Measurements from ENCODE around the gene SCYGR4. TPM values are rescaled to one million over a fixed set of nuclear protein-coding genes. Genes with fewer than 3 reads are reported as not detected.

The SCYGR4 gene
- total and polyA plus RNA-seq, 9 of the 15 experiments (the other 6 are each of a cell fraction or from before 2014, with no cell fraction given): 0.09 TPM; not detected in 8

- TF ChIP-seq ZFP30 (CRISPR knock-in tag; IDR thresholded peaks at IDR 0.05; ENCODE audit: borderline replicate concordance) (no peak), CREB1 (IDR thresholded peaks at IDR 0.05) (no peak), CREB1 (CRISPR knock-in tag; IDR thresholded peaks at IDR 0.05) (no peak)
Measured at GRCh38 chr2:227634201-227634600, 16.9 kb downstream of the SCYGR4 start (continued).

- DNase-seq (ENCODE audit: extremely low read depth in 1 of 4, low spot score in 3 of 4) (no peak), ATAC-seq (no peak), FAIRE-seq (no peak)
- Histone ChIP-seq H2AFZ (ENCODE audit: low read depth, low read length) (no peak overlapping the region), H3K4me2 (ENCODE audit: insufficient read depth, low read length) (no peak overlapping the region), H3K27ac (ENCODE audit: extremely low read depth, low read depth, low read length) (no peak overlapping the region), H3K36me3 (ENCODE audit: control insufficient read depth, insufficient read depth, low read length) (no peaks in the 10 kb centered on the region), H3K4me3 (no peak overlapping the region), H3K27me3 (ENCODE audit: control insufficient read depth in 2 of 2, insufficient read depth in 2 of 2, low read length in 2 of 2) (no peaks in the 10 kb centered on the region; a peak in 1 of 5 replicates), H3K4me1 (replicated peaks in 1 of 2; ENCODE audit: control insufficient read depth in 2 of 2, insufficient read depth in 2 of 2, low read length in 2 of 2) (no peaks in the 10 kb centered on the region), H3K79me2 (ENCODE audit: control insufficient read depth, insufficient read depth, low read length) (no peaks in the 10 kb centered on the region), H3K9me3 (replicated peaks; ENCODE audit: control insufficient read depth, insufficient read depth, low read depth, low read length) (no peaks in the 10 kb centered on the region), H3K9ac (ENCODE audit: insufficient read depth in 1 of 2, low read depth in 2 of 2, low read length in 2 of 2) (no peak overlapping the region), H4K20me1 (replicated peaks; ENCODE audit: control insufficient read depth, insufficient read depth, low read length) (no peaks in the 10 kb centered on the region), H3K9me1 (ENCODE audit: control insufficient read depth, insufficient read depth, low read length) (no peaks in the 10 kb centered on the region)
- ChIA-PET POLR2A (no interaction called here), CTCF (ENCODE audit: low intra/inter-chr PET ratio) (no interaction called here)
- in situ Hi-C loops (cut with MboI): no loop called here
- TF ChIP-seq MTA1 (IDR thresholded peaks at IDR 0.05; ENCODE audit: borderline replicate concordance) (no peak), BRD4 (IDR thresholded peaks at IDR 0.05) (no peak), ZHX1 (conservative IDR thresholded peaks at IDR 0.05; ENCODE audit: low read length) (no peak), KDM5B (IDR thresholded peaks at IDR 0.05; ENCODE audit: insufficient replicate concordance, low read depth, low read length) (no peak), ETV5 (CRISPR knock-in tag; IDR thresholded peaks at IDR 0.05; ENCODE audit: low read depth) (no peak), ZNF695 (CRISPR knock-in tag; IDR thresholded peaks at IDR 0.05) (no peak), CREM (IDR thresholded peaks at IDR 0.05; ENCODE audit: low read depth) (no peak), KLF13 (tag; IDR thresholded peaks at IDR 0.05; ENCODE audit: borderline replicate concordance, low read depth) (no peak), TARDBP (IDR thresholded peaks at IDR 0.05) (no peak), CBX3 (IDR thresholded peaks at IDR 0.05; ENCODE audit: borderline replicate concordance in 1 of 2, low read length in 2 of 2) (no peak), STAT5B (CRISPR knock-in tag; IDR thresholded peaks at IDR 0.05) (no peak), ZBTB7A (IDR thresholded peaks at IDR 0.05; ENCODE audit: borderline replicate concordance, control insufficient read depth, low read depth, low read length) (no peak), NCOR1 (IDR thresholded peaks at IDR 0.05) (no peak), TAF7 (tag; IDR thresholded peaks at IDR 0.05) (no peak), ZBTB17 (CRISPR knock-in tag; IDR thresholded peaks at IDR 0.05) (no peak)
- intact Hi-C loops (cut with micrococcal nuclease): no loop called here
- no TSS peak for BruUV-seq (replicated peaks)
- WGBS (ENCODE audit: insufficient coverage, low coverage, missing lambda C conversion rate): 0% methylated on average over 2 of the region's 2 CpGs
Measured at GRCh38 chr2:227642656-227643055, 25.4 kb downstream of the SCYGR4 start.

Data from K562 (cell line).